GM21786 (cell line): ENCODE data around the gene RDH16.
"Not testable (repeated sequence)": the region's sequence is repeated elsewhere in the genome, so short reads cannot be mapped to it uniquely, and the experiment has no call there.

Source experiments
- ATAC-seq: cut with Tn5 transposase; IDR thresholded peaks from one replicate; pipeline ENCODE4 v1.9.1; 2021; ENCODE audit not compliant: unreplicated experiment

The RDH16 gene

DNA sequence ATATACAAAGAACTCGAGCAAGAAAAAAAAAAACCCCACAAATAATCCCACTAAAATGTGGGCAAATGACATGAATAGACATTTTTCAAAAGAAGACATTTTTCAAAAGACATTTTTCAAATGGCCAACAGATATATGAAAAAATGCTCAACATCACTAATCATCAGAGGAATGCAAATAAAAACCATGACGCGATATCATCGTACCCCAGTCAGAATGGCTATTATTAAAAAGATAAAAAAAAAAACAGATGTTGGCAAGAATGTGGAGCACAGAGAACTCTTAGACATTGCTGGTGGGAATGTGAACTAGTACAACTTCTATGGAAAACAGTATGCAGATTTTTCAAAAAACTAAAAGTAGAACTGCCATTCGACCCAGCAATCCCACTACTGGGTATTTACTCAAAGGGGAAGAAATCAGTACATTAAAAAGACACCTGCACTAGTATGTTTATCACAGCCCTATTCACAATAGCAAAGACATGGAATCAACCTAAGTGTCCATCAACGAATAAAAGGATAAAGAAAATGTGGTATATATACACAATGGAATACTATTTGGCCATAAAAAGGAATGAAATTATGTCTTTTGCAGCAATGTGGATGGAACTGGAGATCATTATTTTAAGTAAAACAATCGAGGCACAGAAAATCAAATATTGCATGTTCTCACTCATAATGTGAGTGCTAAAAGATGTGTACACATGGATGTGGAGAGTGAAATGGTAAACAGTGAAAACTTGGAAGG, 32.6 kb upstream of the RDH16 start:
- ATAC-seq: no peak

DNA sequence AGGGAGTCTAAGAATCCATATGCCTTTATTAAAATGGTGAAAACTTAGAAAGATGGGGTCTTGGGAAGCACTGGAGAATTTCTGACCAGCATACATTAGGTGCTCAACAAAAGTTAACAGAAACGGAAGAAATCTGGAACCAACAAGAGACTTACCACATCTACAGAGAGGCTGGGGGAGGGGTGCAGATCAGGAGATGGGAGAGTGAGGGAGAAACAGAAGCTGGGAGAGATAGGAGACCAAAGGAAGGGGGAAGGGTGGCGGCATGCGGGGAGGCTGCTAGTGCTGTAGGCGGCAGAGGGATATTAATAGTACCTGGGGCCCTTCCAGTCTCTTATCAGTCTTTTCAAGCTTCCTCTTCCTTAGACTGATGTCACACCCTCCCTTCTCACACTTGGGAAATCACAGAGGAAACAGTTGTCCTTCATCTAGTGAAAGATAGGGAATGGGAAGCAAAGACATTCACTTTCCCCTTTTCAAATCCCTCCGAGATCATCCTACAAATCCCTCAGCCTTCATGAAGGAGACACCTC, 30.9 kb upstream of the RDH16 start:
- ATAC-seq: no peak

GRCh38 chr12:56987551-56988053, 30.2 kb upstream of the RDH16 start:
- ATAC-seq: peak; percentile 55

- ATAC-seq: no peak
These were observed 29.6 kb upstream of the RDH16 start for GRCh38 chr12:56987011-56987410.

DNA sequence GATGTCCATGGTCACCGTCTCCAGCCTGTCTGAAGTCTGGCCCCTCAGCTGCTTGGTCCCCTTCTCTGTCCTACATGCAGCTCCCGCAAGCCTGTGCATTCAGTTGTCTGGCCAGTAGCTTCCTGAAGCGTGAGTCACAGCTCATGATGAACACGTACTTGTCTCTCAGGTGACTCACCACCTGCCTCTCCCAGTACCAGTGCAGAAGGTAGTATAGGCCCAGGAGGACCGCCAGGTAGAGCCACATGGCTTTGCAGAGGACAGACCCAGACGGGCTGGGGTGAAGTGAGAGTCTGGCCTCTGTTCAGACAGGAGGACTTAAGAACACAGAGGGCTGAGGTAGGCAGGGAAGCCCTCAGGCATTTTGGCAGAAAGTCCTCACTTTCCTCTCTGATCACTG, 28.3 kb upstream of the RDH16 start:
- not testable (repeated sequence) for ATAC-seq

- ATAC-seq: no peak
These were observed 26.0 kb upstream of the RDH16 start for GRCh38 chr12:56983386-56983785.

DNA sequence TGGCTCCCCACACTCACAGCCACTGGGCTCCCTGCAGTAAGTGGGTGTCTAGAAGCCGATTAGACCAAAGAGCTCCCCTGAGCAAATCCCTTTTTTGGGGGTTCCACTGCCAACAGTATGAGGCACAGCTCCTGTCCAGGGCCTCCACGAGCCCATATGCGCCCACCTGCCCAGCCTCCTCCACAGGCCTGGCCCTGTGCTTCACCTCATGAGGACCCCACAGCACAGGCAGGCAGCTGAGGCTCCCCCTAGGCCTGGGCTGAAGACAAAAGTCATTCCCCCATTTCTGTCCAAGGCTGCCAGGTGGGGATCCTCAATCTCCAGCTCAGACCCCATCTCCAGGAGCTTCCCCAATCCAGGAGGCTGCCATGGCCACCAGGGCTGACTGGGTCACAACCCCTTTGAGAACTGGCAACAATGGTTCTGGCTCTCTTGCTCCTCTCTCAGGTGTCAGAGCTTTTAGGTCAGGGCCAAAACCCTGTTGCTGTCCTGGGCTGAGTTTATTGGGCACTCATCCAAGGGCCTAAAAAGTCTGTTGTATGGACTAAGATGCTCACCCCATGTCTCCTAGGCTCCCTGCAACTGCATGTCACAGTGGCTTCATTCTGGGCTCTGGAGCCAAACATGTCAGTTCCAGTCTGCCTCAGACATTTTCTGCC, 25.3 kb upstream of the RDH16 start:
- not testable (repeated sequence) for ATAC-seq

- ATAC-seq: no peak
These were observed 23.6 kb upstream of the RDH16 start for GRCh38 chr12:56980941-56981530.

DNA sequence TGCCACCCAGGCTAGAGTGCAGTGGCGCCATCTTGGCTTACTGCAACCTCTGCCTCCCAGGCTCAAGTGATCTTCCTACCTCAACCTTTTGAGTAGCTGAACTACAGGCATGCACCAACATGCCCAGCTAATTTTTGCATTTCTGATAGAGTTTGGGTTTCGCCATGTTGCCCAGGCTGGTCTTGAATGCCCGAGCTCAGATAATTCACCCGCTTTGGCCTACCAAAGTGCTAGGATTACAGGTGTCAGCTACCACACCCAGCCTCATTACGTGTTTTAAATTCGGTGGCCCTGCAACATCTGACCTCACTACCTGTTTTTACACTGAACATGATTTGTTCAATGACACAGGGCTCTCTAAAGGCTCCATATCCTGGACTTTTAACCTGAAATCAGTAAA, 22.9 kb upstream of the RDH16 start:
- no peak for ATAC-seq

DNA sequence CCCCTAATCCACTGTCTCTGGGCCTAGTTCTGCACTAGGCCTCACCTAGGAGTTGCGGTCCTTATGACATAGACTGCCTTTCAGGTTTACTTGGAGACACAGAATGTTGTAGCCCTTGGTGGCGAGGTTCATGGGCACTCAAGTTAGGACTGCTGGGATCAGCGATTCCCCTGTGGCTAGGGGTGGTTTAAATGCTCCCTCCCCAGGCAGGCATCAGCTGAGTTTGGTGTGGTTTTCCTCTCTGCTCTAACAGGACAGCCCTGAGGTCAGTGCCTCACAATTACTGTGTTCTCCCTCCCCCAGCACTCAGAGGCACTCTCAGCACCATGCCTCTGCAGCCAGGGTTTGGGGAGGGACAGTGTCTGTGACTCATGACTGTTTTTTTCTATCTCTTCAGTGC, 22.2 kb upstream of the RDH16 start:
- ATAC-seq: no peak

DNA sequence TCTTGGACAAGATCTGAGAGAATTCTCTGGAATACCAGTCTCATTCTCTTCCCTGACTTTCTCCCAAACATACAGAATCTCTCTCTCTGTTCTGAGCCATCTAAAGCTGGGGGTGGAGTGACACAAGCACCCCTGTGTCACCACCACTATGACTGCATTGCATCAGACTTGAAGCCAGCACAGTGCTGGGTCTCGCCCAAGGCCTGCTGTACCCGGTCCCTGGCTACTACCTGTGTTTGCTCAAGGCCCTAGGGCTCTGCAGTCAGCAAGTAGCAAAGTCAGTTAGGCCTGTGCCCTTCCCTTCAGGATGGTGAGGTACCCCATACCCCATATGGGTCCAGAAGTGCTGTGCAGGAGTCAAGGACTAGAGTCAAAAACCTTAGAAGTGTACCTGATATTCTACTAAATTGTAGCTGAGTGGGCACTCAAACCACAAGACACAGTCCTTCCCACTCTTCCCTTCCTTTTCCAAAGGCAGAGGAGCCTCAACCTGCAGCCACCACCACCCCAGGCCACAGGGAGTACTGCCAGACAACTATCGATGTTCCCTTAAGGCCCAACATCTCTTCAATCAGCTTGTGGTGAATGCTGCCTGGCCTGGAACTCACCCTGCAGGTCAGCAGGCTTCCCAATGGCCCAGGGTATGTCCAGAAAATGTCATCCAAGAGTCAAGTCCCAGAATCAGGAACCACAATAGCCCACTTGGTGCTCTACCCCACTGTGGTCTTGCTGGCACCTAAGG, 21.2 kb upstream of the RDH16 start:
- no peak for ATAC-seq

- ATAC-seq: not testable (repeated sequence)
These were observed 20.0 kb upstream of the RDH16 start for GRCh38 chr12:56977361-56977760.

DNA sequence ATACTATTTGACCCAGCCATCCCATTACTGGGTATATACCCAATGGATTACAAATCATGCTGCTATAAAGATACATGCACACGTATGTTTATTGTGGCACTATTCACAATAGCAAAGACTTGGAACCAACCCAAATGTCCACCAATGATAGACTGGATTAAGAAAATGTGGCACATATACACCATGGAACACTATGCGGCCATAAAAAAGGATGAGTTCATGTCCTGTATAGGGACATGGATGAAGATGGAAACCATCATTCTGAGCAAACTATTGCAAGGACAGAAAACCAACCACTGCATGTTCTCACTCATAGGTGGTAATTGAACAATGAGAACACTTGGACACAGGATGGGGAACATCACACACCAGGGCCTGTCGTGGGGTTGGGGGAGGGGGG, 16.8 kb upstream of the RDH16 start:
- ATAC-seq: not testable (repeated sequence)

- ATAC-seq: not testable (repeated sequence)
These were observed 11.5 kb upstream of the RDH16 start for GRCh38 chr12:56968910-56969309.

DNA sequence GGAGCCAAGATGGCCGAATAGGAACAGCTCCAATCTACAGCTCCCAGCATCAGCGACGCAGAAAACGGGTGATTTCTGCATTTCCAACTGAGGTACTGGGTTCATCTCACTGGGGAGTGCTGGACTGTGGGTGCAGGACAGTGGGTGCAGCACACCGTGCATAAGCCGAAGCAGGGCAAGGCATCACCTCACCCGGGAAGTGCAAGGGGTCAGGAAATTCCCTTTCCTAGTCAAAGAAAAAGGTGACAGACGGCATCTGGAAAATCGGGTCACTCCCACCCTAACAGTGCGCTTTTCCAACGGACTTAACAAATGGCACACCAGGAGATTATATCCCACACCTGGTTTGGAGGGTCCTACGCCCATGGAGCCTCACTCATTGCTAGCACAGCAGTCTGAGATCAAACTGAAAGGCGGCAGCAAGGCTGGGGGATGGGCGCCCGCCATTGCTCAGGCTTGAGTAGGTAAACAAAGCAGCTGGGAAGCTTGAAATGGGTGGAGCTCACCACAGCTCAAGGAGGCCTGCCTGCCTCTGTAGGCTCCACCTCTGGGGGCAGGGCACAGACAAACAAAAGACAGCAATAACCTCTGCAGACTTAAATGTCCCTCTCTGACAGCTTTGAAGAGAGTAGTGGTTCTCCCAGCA, 8.7 kb upstream of the RDH16 start:
- ATAC-seq: not testable (repeated sequence)

GRCh38 chr12:56965124-56965523, 7.7 kb upstream of the RDH16 start:
- ATAC-seq: not testable (repeated sequence)

GRCh38 chr12:56963557-56963956, 6.1 kb upstream of the RDH16 start:
- ATAC-seq: not testable (repeated sequence)

DNA sequence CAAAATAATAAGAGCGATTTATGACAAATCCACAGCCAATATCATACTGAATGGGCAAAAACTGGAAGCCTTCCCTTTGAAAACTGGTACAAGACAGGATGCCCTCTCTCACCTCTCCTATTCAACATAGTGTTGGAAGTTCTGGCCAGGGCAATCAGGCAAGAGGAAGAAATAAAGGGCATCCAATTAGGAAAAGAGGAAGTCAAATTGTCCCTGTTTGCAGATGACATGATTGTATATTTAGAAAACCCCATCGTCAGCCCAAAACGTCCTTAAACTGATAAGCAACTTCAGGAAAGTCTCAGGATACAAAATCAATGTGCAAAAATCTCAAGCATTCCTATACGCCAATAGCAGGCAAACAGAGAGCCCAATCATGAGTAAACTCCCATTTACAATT, 4.8 kb upstream of the RDH16 start:
- not testable (repeated sequence) for ATAC-seq

DNA sequence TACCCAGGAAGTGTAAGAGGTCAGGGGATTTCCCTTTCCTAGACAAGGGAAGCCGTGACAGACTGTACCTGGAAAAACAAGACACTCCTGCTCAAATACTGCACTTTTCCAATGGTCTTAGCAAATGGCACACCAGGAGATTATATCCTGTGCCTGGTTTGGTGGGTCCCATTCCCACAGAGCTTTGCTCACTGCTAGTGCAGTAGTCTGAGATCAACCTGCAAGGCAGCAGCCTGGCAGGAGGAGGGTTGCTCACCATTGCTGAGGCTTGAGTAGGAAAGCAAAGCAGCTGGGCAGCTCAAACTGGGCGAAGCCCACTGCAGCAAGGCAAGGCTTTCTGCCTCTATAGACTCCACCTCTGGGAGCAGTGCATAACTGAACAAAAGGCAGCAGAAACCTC, 1.0 kb upstream of the RDH16 start:
- no peak for ATAC-seq

GRCh38 chr12:56955631-56956256, 1.7 kb downstream of the RDH16 start:
- ATAC-seq: no peak
